HepG2 (cell line): ENCODE results near the gene SLC27A1. TPM values are rescaled to one million over a fixed set of nuclear protein-coding genes. Genes with fewer than 3 reads are reported as not detected.

Experiments used
- GATAD1 ChIP-seq: IDR thresholded peaks from 2 replicates; pipeline ENCODE4 v1.6.1; 2016; ENCODE audit warnings: missing genetic modification reagents, missing compliant biosample characterization
- KLF16 ChIP-seq, 2 experiments: sonication (generic) in 1 of 2; formaldehyde crosslinking in 1 of 2; IDR thresholded peaks; 2 replicates each; pipeline versions ENCODE4 v1.6.1 to v1.8.0; 2016 to 2023; ENCODE audit warnings: missing genetic modification reagents in 2 of 2, missing compliant biosample characterization in 1 of 2
- KLF6 ChIP-seq: IDR thresholded peaks from 2 replicates; pipeline ENCODE4 v1.8.0; 2016; ENCODE audit warnings: missing biosample characterization, missing genetic modification reagents
- NFIC ChIP-seq: IDR thresholded peaks from 2 replicates; pipeline ENCODE4 v1.6.1; 2012; ENCODE audit warnings: mild to moderate bottlenecking, low read length, inconsistent platforms
- NR2F6 ChIP-seq, 2 experiments: IDR thresholded peaks; 2 replicates each; pipeline ENCODE4 v1.6.1; 2016; ENCODE audit warnings: antibody characterized with exemption in 1 of 2, mild to moderate bottlenecking in 1 of 2
- RFX1 ChIP-seq: fragments of 450-650 bp; IDR thresholded peaks from 2 replicates; pipeline ENCODE4 v1.6.1; 2017
- RFX3 ChIP-seq: IDR thresholded peaks from 2 replicates; pipeline ENCODE4 v1.6.1; 2016; ENCODE audit warnings: missing biosample characterization, missing genetic modification reagents
- SKIL ChIP-seq: sonication (generic); formaldehyde crosslinking; IDR thresholded peaks from 2 replicates; pipeline ENCODE4 v1.8.0; 2022; ENCODE audit warnings: missing genetic modification reagents, mild to moderate bottlenecking, moderate library complexity, borderline replicate concordance
- SMYD3 ChIP-seq: sonication (generic); formaldehyde crosslinking; IDR thresholded peaks from 2 replicates; pipeline ENCODE4 v1.8.1; 2023; ENCODE audit warnings: mild to moderate bottlenecking, missing genetic modification reagents
- SRSF1 ChIP-seq: fragments of 200-400 bp; formaldehyde crosslinking; optimal IDR thresholded peaks from 2 replicates; pipeline ENCODE3; 2017; ENCODE audit warnings: mild to moderate bottlenecking, low read depth, low read length, moderate library complexity
- TCF12 ChIP-seq, 2 experiments: fragments of 450-650 bp in 1 of 2; sonication (generic) in 1 of 2; formaldehyde crosslinking in 1 of 2; IDR thresholded peaks; 2 replicates each; pipeline versions ENCODE4 v1.6.1 to v1.8.0; 2017 to 2022; ENCODE audit warnings: antibody characterized with exemption in 1 of 2, mild to moderate bottlenecking in 1 of 2, missing genetic modification reagents in 1 of 2, moderate library complexity in 1 of 2
- TIGD3 ChIP-seq: sonication (generic); formaldehyde crosslinking; IDR thresholded peaks from 2 replicates; pipeline ENCODE4 v1.5.1; 2020; ENCODE audit warnings: mild to moderate bottlenecking, missing genetic modification reagents, borderline replicate concordance
- ZBED4 ChIP-seq: sonication (generic); formaldehyde crosslinking; IDR thresholded peaks from 2 replicates; pipeline ENCODE4 v1.4.0; 2020; ENCODE audit warnings: missing genetic modification reagents, borderline replicate concordance
- ZBTB20 ChIP-seq: sonication (generic); formaldehyde crosslinking; IDR thresholded peaks from 2 replicates; pipeline ENCODE4 v1.8.1; 2023; ENCODE audit warnings: missing genetic modification reagents, low read depth, mild to moderate bottlenecking, borderline replicate concordance
- ZMAT5 ChIP-seq: sonication (generic); formaldehyde crosslinking; IDR thresholded peaks from 2 replicates; pipeline ENCODE4 v1.5.0; 2020; ENCODE audit warnings: mild to moderate bottlenecking, low read depth, missing genetic modification reagents, borderline replicate concordance
- ZNF3 ChIP-seq: IDR thresholded peaks from 2 replicates; pipeline ENCODE4 v1.7.0; 2017; ENCODE audit warnings: inconsistent platforms
- ZNF570 ChIP-seq: sonication (generic); formaldehyde crosslinking; IDR thresholded peaks from 2 replicates; pipeline ENCODE4 v1.4.0; 2020; ENCODE audit warnings: mild to moderate bottlenecking, missing genetic modification reagents, borderline replicate concordance
- ZNF850 ChIP-seq: sonication (generic); formaldehyde crosslinking; conservative IDR thresholded peaks from 2 replicates; pipeline ENCODE4 v1.9.0; 2021; ENCODE audit warnings: mild to moderate bottlenecking, missing genetic modification reagents
- polyA plus RNA-seq, 8 experiments: library from polyadenylated mRNA; depleted of rRNA in 3 of 8; stranded (reverse) in 7 of 8; unstranded in 1 of 8; fragments of >200 nt; fragmentation: Illumina TruSeq in 4 of 8; extraction: Trizol in 4 of 8; gene quantifications; 2 replicates each; pipeline versions ENCODE4 v1.2.1 to v1.2.3, GENCODE V29; 2011 to 2016; ENCODE audit warnings: low read depth in 4 of 8, missing spikeins in 1 of 8, mixed read lengths in 1 of 8; ENCODE audit not compliant: insufficient read depth in 1 of 8
- total RNA-seq, 5 experiments: library from RNA; depleted of rRNA; stranded (reverse); fragments of >200 nt; fragmentation: Illumina TruSeq; extraction: Trizol; gene quantifications; 2 replicates each; pipeline ENCODE4 v1.2.3, GENCODE V29; 2016; ENCODE audit warnings: low read depth in 1 of 5
- TF ChIP-seq, protein P1 (sequence below): sonication (generic); formaldehyde crosslinking; IDR thresholded peaks from 2 replicates; pipeline ENCODE4 v1.4.0; 2020; ENCODE audit warnings: missing genetic modification reagents

SLC27A1 gene
- total and polyA plus RNA-seq, 2 of the 13 experiments (the other 11 are each of a cell fraction or from before 2014, with no cell fraction given) = 4.1 to 8.8 TPM

DNA sequence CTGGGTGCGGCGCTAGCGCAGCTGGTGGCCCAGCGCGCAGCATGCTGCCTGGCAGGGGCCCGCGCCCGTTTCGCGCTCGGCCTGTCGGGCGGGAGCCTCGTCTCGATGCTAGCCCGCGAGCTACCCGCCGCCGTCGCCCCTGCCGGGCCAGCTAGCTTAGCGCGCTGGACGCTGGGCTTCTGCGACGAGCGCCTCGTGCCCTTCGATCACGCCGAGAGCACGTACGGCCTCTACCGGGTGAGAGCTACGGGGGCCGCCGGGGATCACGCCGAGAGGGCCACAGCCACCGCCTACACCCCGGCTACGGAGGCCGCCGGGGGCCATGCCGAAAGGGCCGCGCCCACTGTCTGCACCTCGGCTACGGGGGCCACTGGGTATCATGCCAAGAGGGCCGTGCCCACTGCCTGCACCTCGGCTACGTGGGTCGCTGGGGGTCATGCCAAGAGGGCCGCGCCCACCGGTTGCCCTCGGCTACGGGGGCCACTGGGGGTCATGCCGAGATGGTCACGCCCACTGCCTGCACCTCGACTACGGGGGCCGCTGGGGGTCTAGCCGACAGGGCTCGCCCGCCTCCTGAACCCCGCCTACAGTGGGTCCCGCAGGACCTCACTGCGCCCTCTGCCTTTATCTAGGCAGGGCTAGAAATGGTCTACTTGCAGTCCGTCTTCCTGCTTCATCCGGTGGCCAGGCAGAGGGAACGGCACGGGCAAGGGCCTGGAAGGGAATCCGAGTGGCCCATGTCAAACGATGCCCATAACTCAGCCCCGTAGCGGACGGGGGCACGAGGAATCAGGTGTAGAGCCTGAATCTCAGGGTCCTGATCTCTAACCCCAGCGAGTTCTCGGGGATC is 41.6 kb downstream of the SLC27A1 start (continued):
- TF ChIP-seq ZBTB20 = peak; percentile 81; the same call in 1 of the 2 replicates
- TF ChIP-seq SMYD3 (CRISPR knock-in tag) = peak; percentile 51; the same call in 1 of the 2 replicates
- TF ChIP-seq NFIC = no peak
- TF ChIP-seq SRSF1 = no peak
- TF ChIP-seq, protein P1, sequence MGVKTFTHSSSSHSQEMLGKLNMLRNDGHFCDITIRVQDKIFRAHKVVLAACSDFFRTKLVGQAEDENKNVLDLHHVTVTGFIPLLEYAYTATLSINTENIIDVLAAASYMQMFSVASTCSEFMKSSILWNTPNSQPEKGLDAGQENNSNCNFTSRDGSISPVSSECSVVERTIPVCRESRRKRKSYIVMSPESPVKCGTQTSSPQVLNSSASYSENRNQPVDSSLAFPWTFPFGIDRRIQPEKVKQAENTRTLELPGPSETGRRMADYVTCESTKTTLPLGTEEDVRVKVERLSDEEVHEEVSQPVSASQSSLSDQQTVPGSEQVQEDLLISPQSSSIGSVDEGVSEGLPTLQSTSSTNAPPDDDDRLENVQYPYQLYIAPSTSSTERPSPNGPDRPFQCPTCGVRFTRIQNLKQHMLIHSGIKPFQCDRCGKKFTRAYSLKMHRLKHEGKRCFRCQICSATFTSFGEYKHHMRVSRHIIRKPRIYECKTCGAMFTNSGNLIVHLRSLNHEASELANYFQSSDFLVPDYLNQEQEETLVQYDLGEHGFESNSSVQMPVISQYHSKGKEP (CRISPR knock-in tag) = no peak
- no peak for TF ChIP-seq ZMAT5 (CRISPR knock-in tag)
- TF ChIP-seq ZNF3 (CRISPR knock-in tag) = no peak
- peak; percentile 19; the same call in 1 of the 2 replicates for TF ChIP-seq ZBED4 (CRISPR knock-in tag)
- peak; percentile 87 for TF ChIP-seq ZNF570 (CRISPR knock-in tag)
- peak; percentile 72; the same call in 1 of the 2 replicates for TF ChIP-seq SKIL (CRISPR knock-in tag)
- peak; percentile 88; the same call in 1 of the 2 replicates for TF ChIP-seq KLF6 (CRISPR knock-in tag)
- peak; percentile 89 for TF ChIP-seq GATAD1
- no peak for TF ChIP-seq RFX1
- no peak for TF ChIP-seq TCF12 (IDR thresholded peaks at IDR 0.05)
- TF ChIP-seq TCF12 (CRISPR knock-in tag; IDR thresholded peaks at IDR 0.05) = 0 out of 2 replicates have a peak, but pooled peaks have one; percentile 31
- peak; percentile 65 for TF ChIP-seq NR2F6 (IDR thresholded peaks at IDR 0.05)
- TF ChIP-seq NR2F6 (CRISPR knock-in tag; IDR thresholded peaks at IDR 0.05) = peak; percentile 74
- peak; percentile 65 to 78; a peak in 3 of 4 replicates for TF ChIP-seq KLF16 (CRISPR knock-in tag; IDR thresholded peaks at IDR 0.05)
- TF ChIP-seq TIGD3 (CRISPR knock-in tag) = no peak; the same call in 1 of the 2 replicates
- TF ChIP-seq ZNF850 (CRISPR knock-in tag) = peak; percentile 88; the same call in 1 of the 2 replicates
- no peak for TF ChIP-seq RFX3 (CRISPR knock-in tag)
